A673 (cell line): ENCODE results near the gene MAB21L2.

ENCODE experiments used
- CTCF ChIP-seq: fragments of 300-800, 200-600 bp; sonication (generic); conservative IDR thresholded peaks from 2 replicates; pipeline ENCODE4 v1.5.1; 2017; ENCODE audit warnings: low read depth, mild to moderate bottlenecking, antibody characterized with exemption, low read length, moderate library complexity, mixed read lengths
- EZH2 ChIP-seq: fragments of 200-600 bp; sonication (generic); IDR thresholded peaks from 2 replicates; pipeline ENCODE4 v1.6.1; 2017; ENCODE audit warnings: borderline replicate concordance, low read depth, mild to moderate bottlenecking, mixed read lengths, antibody characterized with exemption, low read length; ENCODE audit not compliant: poor library complexity, severe bottlenecking

- no peak for TF ChIP-seq EZH2
- no peak for TF ChIP-seq CTCF
Measured at GRCh38 chr4:150609131-150609530, 27.2 kb downstream of the MAB21L2 start.
